Upper lobe of left lung (tissue), 6 donors: ENCODE measurements around the gene EXOC6B. TPM values are rescaled to one million over a fixed set of nuclear protein-coding genes. Genes with fewer than 3 reads are reported as not detected.

Experiments used
- ATAC-seq, 2 donors: fragments of 200-7000 bp; cut with Tn5 transposase; one replicate each; pipeline ENCODE4 v1.9.1; 2022; ENCODE audit warnings: mild to moderate bottlenecking in 2 of 2, moderate library complexity in 2 of 2; ENCODE audit not compliant: low FRiP score in 2 of 2
- DNase-seq, 2 donors: peaks; one replicate each; pipeline ENCODE4 v3.0.0-alpha.2; 2019 to 2020
- H3K27ac ChIP-seq, 4 donors: fragments of 200-600 bp; sonication (generic); one replicate each; pipeline ENCODE4 v1.5.1; 2016 to 2019
- H3K27me3 ChIP-seq, 4 donors: fragments of 200-600 bp; sonication (generic); one replicate each; pipeline ENCODE4 v1.5.1; 2017 to 2019
- H3K36me3 ChIP-seq, 4 donors: fragments of 200-600 bp; sonication (generic); one replicate each; pipeline ENCODE4 v1.5.1; 2016 to 2019
- H3K4me1 ChIP-seq, 4 donors: fragments of 200-600 bp; sonication (generic); one replicate each; pipeline ENCODE4 v1.5.1; 2018 to 2019
- H3K4me3 ChIP-seq, 4 donors: fragments of 200-600 bp; sonication (generic); one replicate each; pipeline ENCODE4 v1.5.1; 2017 to 2019; ENCODE audit warnings: mild to moderate bottlenecking in 2 of 4, moderate library complexity in 1 of 4
- H3K9me3 ChIP-seq, 4 donors: fragments of 200-600 bp; sonication (generic); one replicate each; pipeline ENCODE4 v1.5.1; 2018 to 2019
- CTCF ChIP-seq, 6 experiments: fragments of 450-650 bp in 4 of 6; fragments of 200-600 bp in 2 of 6; sonication (generic) in 2 of 6; IDR thresholded peaks; one replicate each; pipeline ENCODE4 v1.5.1; 2016 to 2019; ENCODE audit warnings: antibody characterized with exemption in 6 of 6
- EP300 ChIP-seq, 4 donors: sonication (generic); formaldehyde crosslinking; IDR thresholded peaks; one replicate each; pipeline ENCODE4 v1.5.1; 2017; ENCODE audit warnings: antibody characterized with exemption in 4 of 4, control low read depth in 2 of 4
- POLR2A ChIP-seq, 4 donors: fragments of 450-650 bp; IDR thresholded peaks; one replicate each; pipeline ENCODE4 v1.5.1; 2016 to 2017; ENCODE audit warnings: antibody characterized with exemption in 4 of 4, mild to moderate bottlenecking in 2 of 4
- POLR2AphosphoS5 ChIP-seq, 2 donors: sonication (generic); formaldehyde crosslinking; IDR thresholded peaks; one replicate each; pipeline ENCODE4 v1.5.1; 2017; ENCODE audit warnings: antibody characterized with exemption in 2 of 2
- WGBS, 2 donors: methylation state at CpG; one replicate each; pipeline ENCODE4 v1.1.5; 2017 to 2018; 5-methylcytosine and 5-hydroxymethylcytosine counted together
- total RNA-seq, 6 donors: library from RNA; depleted of rRNA in 4 of 6; stranded (reverse); fragments of >200 nt in 4 of 6; gene quantifications; one replicate each; pipeline versions ENCODE4 v1.1.0 to v1.2.1, GENCODE V29; 2016 to 2021
- donor health status: DM: no; HTN: no; CAD: no; lungs with moderate emphysema.
- donor health status: DM: no; HTN: yes; CAD: no; lungs with severe emphysema.

EXOC6B gene
- total RNA-seq, 6 donors from 2014 or later = 11.0 to 56.6 (median 24.0) TPM

GRCh38 chr2:72325592-72326422 is 500.0 kb downstream of the EXOC6B start:
- Histone ChIP-seq H3K4me3 (no peak overlapping the region), H3K27me3 (no peaks in the 10 kb centered on the region), H3K27ac (no peak overlapping the region), H3K36me3 (no peaks in the 10 kb centered on the region), H3K9me3 (no peaks in the 10 kb centered on the region), H3K4me1 (no peaks in the 10 kb centered on the region)
- no peak for TF ChIP-seq POLR2AphosphoS5 (IDR thresholded peaks at IDR 0.05)
- TF ChIP-seq CTCF (IDR thresholded peaks at IDR 0.05) = peak in 4 of 6 experiments; percentile 11 to 33 (median 19)
- 73 to 81% methylated on average over 8 of the region's 8 CpGs for WGBS, 2 donors
- no peak for DNase-seq
- ATAC-seq = peak in 1 of 2 donors; percentile 45

DNA sequence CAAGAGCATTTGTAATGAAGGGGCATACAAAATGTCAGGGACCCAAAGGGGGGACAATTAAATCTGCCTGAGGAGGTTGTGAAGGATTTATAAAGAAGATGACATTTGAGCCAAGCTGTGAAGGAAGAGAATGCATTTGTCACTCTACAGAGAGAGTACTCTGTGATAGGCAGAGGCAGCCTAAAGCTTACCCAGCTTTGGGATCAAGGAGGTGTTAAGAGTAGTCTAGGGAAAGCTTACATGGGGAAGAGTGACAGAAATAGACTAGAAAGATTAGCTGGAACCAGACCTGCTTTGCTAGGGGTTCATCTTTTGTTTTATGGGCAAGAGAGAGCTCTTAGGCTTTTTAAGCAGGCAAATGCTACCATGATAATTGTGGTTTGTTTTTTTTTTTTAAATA is 509.1 kb downstream of the EXOC6B start:
- no peaks in the 10 kb centered on the region for H3K4me1 ChIP-seq
- no peak overlapping the region for H3K27ac ChIP-seq
- H3K4me3 ChIP-seq = no peak overlapping the region
- no peaks in the 10 kb centered on the region for H3K36me3 ChIP-seq
- no peak for DNase-seq
- no peaks in the 10 kb centered on the region for H3K9me3 ChIP-seq
- no peaks in the 10 kb centered on the region for H3K27me3 ChIP-seq
- TF ChIP-seq EP300 (IDR thresholded peaks at IDR 0.05) (no peak), POLR2AphosphoS5 (IDR thresholded peaks at IDR 0.05) (no peak), POLR2A (IDR thresholded peaks at IDR 0.05) (no peak), CTCF (IDR thresholded peaks at IDR 0.05) (no peak)
- no peak for ATAC-seq

GRCh38 chr2:72300147-72300684 is 525.6 kb downstream of the EXOC6B start:
- TF ChIP-seq POLR2A (IDR thresholded peaks at IDR 0.05) = no peak
- no peak for TF ChIP-seq EP300 (IDR thresholded peaks at IDR 0.05)
- no peak for TF ChIP-seq CTCF (IDR thresholded peaks at IDR 0.05)
- no peak for TF ChIP-seq POLR2AphosphoS5 (IDR thresholded peaks at IDR 0.05)
- DNase-seq = no peak
- no peaks in the 10 kb centered on the region for H3K27me3 ChIP-seq
- H3K36me3 ChIP-seq = no peaks in the 10 kb centered on the region
- WGBS, 2 donors = 91% methylated on average over 9 of the region's 9 CpGs; no CpG with 5 or more reads in 1 of the 2 donors
- ATAC-seq = no peak
- H3K4me3 ChIP-seq = no peak overlapping the region
- H3K27ac ChIP-seq = no peak overlapping the region
- H3K9me3 ChIP-seq = no peaks in the 10 kb centered on the region
- H3K4me1 ChIP-seq = no peaks in the 10 kb centered on the region

GRCh38 chr2:72293620-72294019 is 532.2 kb downstream of the EXOC6B start:
- H3K27me3 ChIP-seq = no peaks in the 10 kb centered on the region
- DNase-seq = no peak
- WGBS, 2 donors = 80 to 89% methylated on average over 1 of the region's 1 CpG

More at GRCh38 chr2:72293620-72294019, 532.2 kb downstream of the EXOC6B start:
- no peak for ATAC-seq
- no peak overlapping the region for H3K4me3 ChIP-seq
- TF ChIP-seq CTCF (IDR thresholded peaks at IDR 0.05) (no peak), EP300 (IDR thresholded peaks at IDR 0.05) (no peak), POLR2A (IDR thresholded peaks at IDR 0.05) (no peak), POLR2AphosphoS5 (IDR thresholded peaks at IDR 0.05) (no peak)
- H3K4me1 ChIP-seq = no peaks in the 10 kb centered on the region
- H3K36me3 ChIP-seq = no peaks in the 10 kb centered on the region
- no peaks in the 10 kb centered on the region for H3K9me3 ChIP-seq
- H3K27ac ChIP-seq = no peak overlapping the region
